Muscle of arm (tissue), 12 donors: ENCODE results near the gene ATG5. TPM values are rescaled to one million over a fixed set of nuclear protein-coding genes. Genes with fewer than 3 reads are reported as not detected.
"Not testable (repeated sequence)": the region's sequence is repeated elsewhere in the genome, so short reads cannot be mapped to it uniquely, and the experiment has no call there.

Source experiments
- DNase-seq: peaks from one replicate; pipeline ENCODE4 v3.0.0-alpha.2; 2013
- polyA plus RNA-seq, 12 donors: library from polyadenylated mRNA; unstranded; fragments of 120-200 nt; gene quantifications; one replicate each; pipeline ENCODE4 v1.2.1, GENCODE V29; 2013; ENCODE audit not compliant: insufficient read length in 12 of 12

ATG5 gene
- polyA plus RNA-seq, 12 donors = 20.7 to 37.2 (median 29.0) TPM; not detected in 1

- DNase-seq = not testable (repeated sequence)
These were observed 61.1 kb downstream of the ATG5 start for GRCh38 chr6:106264433-106264832.

DNA sequence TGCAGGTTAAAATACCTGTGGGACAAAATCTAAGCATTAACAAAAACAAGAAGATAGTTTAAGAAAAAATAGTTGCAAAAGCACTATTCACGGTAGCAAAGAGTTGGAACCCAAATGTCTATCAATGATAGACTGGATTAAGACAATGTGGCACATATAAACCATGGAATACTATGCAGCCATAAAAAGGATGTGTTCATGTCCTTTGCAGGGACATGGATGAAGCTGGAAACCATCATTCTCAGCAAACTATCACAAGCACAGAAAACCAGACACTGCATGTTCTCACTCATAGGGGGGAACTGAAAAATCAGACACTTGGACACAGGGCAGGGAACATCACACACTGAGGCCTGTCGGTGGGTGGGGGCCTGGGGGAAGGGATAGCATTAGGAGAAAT lies 65.8 kb downstream of the ATG5 start:
- DNase-seq = not testable (repeated sequence)

- no peak for DNase-seq
These were observed 66.8 kb downstream of the ATG5 start for GRCh38 chr6:106258726-106259125.

GRCh38 chr6:106257195-106257594 lies 68.4 kb downstream of the ATG5 start:
- DNase-seq = no peak

DNA sequence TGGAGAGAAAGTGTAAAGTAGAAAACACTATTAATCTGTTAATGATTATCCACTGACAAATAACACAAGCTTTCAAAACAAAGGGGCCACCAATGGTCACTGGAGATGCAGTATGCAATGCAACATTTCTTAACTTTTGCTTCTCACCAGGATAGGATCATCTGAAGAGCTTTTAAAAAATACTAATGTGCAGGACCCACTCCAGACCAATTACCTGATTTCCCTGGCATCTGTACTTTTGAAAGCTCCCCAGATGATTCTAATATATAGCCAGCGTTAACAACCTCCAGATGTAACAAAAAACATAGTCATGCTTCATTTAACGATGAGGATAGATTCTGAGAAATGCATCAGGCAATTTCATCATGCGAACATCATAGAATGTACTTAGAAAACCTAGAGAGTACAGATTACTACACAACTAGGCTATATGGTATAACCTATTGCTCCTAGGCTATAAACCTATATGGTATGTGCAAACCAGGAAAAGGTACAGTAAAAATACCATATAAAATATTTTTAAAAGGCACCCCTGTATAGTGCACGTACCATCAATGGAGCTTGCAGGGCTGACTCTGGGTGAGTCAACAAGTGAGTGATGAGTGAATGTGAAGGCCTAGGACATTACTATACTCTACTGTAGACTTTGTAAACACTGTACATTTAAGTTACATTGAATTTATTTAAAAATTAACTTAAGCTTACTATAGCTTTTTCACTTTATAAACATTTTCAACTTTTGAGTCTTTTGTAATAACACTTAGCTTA lies 69.2 kb downstream of the ATG5 start:
- peak; percentile 11 for DNase-seq

DNA sequence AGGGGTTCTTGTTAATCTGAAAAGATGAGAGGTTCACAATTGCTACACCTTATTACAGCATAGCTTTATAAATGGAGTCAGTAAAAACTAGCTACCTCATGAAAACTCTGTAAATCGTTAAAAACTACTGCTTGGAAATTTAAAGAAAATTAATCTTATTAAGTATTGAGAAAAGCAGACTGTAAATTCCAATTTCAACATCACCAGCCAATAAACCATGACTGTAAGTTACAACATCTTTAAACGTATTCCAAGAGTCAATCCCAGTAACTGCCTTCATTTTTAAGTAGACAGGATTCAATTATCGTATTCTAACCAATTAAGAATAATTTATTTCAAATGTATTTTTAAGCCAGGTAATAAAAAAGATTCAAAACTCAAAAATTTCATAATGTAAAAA lies 70.3 kb downstream of the ATG5 start:
- no peak for DNase-seq

DNA sequence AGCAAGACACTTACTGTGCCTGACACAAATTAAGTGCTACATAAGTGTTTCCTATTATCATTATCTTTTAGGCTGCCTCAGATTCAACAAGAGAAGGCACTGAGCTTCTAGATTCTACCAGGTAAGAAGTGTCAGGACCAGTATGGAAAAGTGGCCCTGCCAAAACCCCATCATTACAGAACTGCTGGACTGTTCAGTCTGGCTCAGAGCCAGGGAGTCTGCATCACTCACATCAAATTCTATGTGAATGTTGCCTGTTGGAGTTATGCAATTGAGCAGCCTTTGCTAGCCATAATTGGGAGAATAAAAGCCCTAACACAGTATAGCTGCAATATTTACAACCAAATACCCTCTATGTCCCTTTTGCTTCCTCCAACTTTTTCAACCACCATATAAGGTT lies 70.9 kb downstream of the ATG5 start:
- no peak for DNase-seq

GRCh38 chr6:106253731-106254130 lies 71.8 kb downstream of the ATG5 start:
- no peak for DNase-seq

GRCh38 chr6:106253172-106253571 lies 72.4 kb downstream of the ATG5 start:
- DNase-seq = no peak

- DNase-seq = no peak
These were observed 72.9 kb downstream of the ATG5 start for GRCh38 chr6:106252687-106253086.

- DNase-seq = not testable (repeated sequence)
These were observed 73.9 kb downstream of the ATG5 start for GRCh38 chr6:106251531-106252255.

GRCh38 chr6:106250953-106251352 lies 74.6 kb downstream of the ATG5 start:
- no peak for DNase-seq

DNA sequence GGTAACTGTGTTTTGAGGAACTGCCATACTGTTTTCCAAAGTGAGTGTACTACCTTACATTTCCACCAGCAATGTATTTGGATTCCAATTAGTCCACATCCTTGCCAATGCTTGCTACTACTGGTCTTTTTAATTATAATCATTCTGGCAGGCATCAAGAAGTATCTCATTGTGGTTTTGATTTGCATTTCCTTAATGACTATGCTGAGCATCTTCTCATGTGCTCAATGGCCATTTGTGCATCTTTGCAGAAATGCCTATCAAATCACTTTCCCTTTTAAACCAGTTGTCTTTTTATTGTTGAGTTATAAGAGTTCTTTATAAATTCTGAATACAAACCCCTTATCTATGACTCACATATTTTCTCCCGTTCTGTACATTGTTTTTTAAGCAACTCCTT lies 75.9 kb downstream of the ATG5 start:
- no peak for DNase-seq

DNA sequence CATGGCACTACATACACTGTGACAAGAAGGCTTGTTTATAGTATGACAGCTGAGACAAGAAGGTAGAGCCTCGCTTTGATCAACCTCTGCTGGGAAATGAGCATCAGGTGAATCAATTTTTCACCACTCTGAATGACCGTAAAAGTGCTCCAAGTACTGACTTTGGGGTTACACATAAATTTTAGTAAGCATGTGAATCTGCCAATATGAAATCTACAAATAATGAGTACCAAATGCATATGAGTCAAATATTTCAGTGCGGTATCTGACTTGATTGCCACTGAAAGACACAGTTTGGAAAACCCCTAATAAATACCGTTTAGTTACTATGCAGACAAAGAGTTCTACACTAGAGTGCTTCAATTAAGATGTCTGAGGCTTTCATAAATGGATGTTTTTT lies 77.8 kb downstream of the ATG5 start:
- no peak for DNase-seq

DNA sequence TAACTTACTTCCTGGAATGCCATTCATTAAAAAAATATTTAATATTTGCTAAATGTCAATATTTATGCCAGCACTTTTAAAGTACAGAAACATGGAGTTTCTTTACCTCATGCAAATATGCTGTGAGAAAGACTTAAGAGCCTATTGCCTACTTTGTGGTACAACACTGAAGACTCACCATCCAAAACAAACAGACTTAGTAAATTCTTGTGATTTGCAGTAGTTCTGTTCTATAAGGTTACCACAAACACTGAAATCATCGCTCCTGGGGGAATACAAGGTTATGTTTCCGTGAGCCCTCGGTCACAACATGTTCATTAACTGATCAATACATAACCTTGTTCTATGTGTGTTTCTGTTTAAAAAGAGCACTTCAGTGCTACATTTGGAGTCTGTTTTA lies 78.3 kb downstream of the ATG5 start:
- DNase-seq = no peak

GRCh38 chr6:106244931-106245330 lies 80.6 kb downstream of the ATG5 start:
- no peak for DNase-seq

- DNase-seq = no peak
These were observed 81.0 kb downstream of the ATG5 start for GRCh38 chr6:106244521-106244920.

DNA sequence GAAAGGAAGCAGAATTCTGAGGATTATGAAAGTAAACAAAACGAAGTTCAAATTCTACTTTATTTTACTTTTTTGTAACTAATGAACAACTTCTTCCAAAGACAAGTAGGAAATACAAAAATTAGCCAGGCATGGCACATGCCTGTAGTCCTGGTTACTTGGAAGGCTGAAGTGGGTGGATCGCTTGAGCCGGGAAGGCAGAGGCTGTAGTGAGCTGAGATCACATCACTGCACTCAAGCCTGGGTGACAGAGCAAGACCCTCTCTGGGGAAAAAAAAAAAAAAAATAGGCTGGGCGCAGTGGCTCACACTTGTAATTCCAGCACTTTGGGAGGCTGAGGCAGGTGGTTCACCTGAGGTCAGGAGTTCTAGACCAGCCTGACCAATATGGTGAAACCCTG lies 82.3 kb downstream of the ATG5 start:
- no peak for DNase-seq

DNA sequence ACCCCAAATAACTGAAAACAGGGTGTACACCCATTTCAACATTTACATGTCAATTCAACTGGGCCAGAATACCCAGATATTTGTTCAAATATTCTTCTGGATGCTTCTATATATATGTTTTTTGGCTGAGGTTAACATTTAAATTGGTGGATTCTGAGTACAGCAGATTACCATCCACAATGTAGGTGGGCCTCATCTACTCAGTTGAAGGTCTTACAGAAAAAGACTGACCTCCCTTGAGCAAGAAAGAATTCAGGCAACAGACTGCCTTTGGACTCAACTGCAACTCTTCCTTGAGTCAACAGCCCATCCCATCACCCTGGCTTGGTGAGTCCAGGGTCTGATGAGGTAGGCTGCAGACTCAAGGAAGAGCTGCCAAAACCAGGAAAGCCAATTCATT lies 84.1 kb downstream of the ATG5 start:
- DNase-seq = no peak

GRCh38 chr6:106237286-106237685 lies 88.3 kb downstream of the ATG5 start:
- no peak for DNase-seq

- not testable (repeated sequence) for DNase-seq
These were observed 95.6 kb downstream of the ATG5 start for GRCh38 chr6:106229876-106230445.

DNA sequence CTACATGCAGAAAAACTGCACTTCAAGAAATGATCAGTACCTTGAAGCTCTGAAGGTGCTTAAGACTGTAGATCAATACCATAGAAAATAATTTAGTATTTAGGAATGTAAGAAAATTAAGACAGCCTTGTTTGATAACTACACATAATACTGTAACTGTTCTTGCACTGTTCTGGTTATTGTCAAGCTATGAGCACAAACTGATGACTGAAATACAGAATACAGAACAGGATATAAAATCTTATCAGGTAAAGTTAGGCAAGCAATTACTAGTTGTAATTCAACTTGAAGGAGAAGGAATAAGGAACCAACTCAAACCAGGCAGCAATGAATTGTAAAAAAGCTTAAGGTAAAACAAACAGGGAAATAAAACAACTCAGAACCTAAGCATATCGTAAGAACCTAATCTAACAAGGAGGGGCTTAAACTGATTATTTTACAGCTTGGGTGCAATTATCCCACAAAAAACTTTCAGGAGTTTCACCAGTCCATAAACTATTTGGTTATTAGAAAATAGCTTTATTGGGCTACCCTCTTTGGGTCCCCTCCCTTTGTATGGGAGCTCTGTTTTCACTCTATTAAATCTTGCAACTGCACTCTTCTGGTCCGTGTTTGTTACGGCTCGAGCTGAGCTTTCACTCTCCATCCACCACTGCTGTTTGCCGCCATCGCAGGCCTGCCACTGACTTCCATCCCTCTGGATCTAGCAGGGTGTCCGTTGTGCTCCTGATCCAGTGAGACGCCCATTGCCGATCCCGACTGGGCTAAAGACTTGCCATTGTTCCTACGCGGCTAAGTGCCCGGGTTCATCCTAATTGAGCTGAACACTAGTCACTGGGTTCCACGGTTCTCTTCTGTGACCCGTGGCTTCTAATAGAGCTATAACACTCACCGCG lies 97.7 kb downstream of the ATG5 start:
- no peak for DNase-seq
